K562 (cell line): ENCODE data around the gene SELPLG. TPM values are rescaled to one million over a fixed set of nuclear protein-coding genes. Genes with fewer than 3 reads are reported as not detected.
"Not testable (repeated sequence)": the region's sequence is repeated elsewhere in the genome, so short reads cannot be mapped to it uniquely, and the experiment has no call there.

ENCODE experiments used
- ATAC-seq: fragments of 200-7000 bp; cut with Tn5 transposase; 3 replicates; pipeline ENCODE4 v1.9.1; 2020; ENCODE audit warnings: moderate library complexity
- BruUV-seq: library from RNA; stranded (reverse); fragments of 400-500 nt; replicated peaks from 2 replicates; lab custom pipeline; 2021; lab: Mats Ljungman, UMichigan
- CTCF ChIA-PET: fragments of 300-600 bp; formaldehyde crosslinking; extraction: SDS; loops from one replicate; lab custom pipeline; 2021; ENCODE audit warnings: low intra/inter-chr PET ratio; lab: Yijun Ruan, JAX
- POLR2A ChIA-PET: fragments of 300-600, 350-650 bp; sonication (Branson Sonifier 250); formaldehyde crosslinking; extraction: SDS; loops from one replicate; lab custom pipeline; 2021; ENCODE audit warnings: antibody characterized with exemption, inconsistent platforms; lab: Yijun Ruan, JAX
- DNase-seq, 4 experiments: peaks; one replicate each; pipeline versions ENCODE4 v3.0.0 to v3.0.0-alpha.2; 2011 to 2018; ENCODE audit warnings: low spot score in 3 of 4, mixed read lengths in 3 of 4; ENCODE audit errors: extremely low read depth in 1 of 4
- FAIRE-seq: peaks from 2 replicates; lab custom pipeline; 2011; peaks lifted over from hg19 to GRCh38; lab: Jason Lieb, UNC
- H2AFZ ChIP-seq: 2 replicates; pipeline ENCODE4 v1.6.0; 2011; ENCODE audit warnings: low read depth, low read length, control low read depth, inconsistent platforms
- H3K27ac ChIP-seq: fragments of 200-600 bp; 3 replicates; pipeline ENCODE4 v1.8.0; 2011; ENCODE audit warnings: low read depth, mild to moderate bottlenecking, control low read depth, inconsistent platforms, low read length, moderate library complexity, mixed read lengths; ENCODE audit errors: extremely low read depth
- H3K27me3 ChIP-seq, 2 experiments: fragments of 300-600 bp in 1 of 2; 2 replicates in 1 of 2; 3 replicates in 1 of 2; pipeline versions ENCODE4 v1.6.0 to v1.8.0; 2011; ENCODE audit warnings: inconsistent platforms in 2 of 2, low read length in 2 of 2, mild to moderate bottlenecking in 1 of 2, mixed read lengths in 1 of 2, moderate library complexity in 1 of 2; ENCODE audit not compliant: control insufficient read depth in 2 of 2, insufficient read depth in 2 of 2
- H3K36me3 ChIP-seq: fragments of 300-600 bp; 3 replicates; pipeline ENCODE4 v1.8.0; 2011; ENCODE audit warnings: mild to moderate bottlenecking, low read length, inconsistent platforms; ENCODE audit not compliant: control insufficient read depth, insufficient read depth
- H3K4me1 ChIP-seq, 2 experiments: fragments of 200-600 bp in 1 of 2; replicated peaks in 1 of 2; 2 replicates in 1 of 2; 3 replicates in 1 of 2; pipeline versions ENCODE4 v1.5.1 to v1.8.0; 2011; ENCODE audit warnings: inconsistent platforms in 2 of 2, low read length in 2 of 2, mild to moderate bottlenecking in 1 of 2, mixed read lengths in 1 of 2, moderate library complexity in 1 of 2; ENCODE audit not compliant: control insufficient read depth in 2 of 2, insufficient read depth in 2 of 2
- H3K4me2 ChIP-seq: 2 replicates; pipeline ENCODE4 v1.6.1; 2011; ENCODE audit warnings: low read length, control low read depth, inconsistent platforms, mixed read lengths; ENCODE audit not compliant: insufficient read depth
- H3K4me3 ChIP-seq: fragments of 200-600 bp; sonication (generic), shearing (Covaris generic); 2 replicates; pipeline ENCODE4 v1.5.1; 2016; ENCODE audit warnings: control low read depth, inconsistent platforms
- H3K79me2 ChIP-seq: fragments of 200-600 bp; 3 replicates; pipeline ENCODE4 v1.8.0; 2011; ENCODE audit warnings: low read length, inconsistent platforms; ENCODE audit not compliant: control insufficient read depth, insufficient read depth
- H3K9ac ChIP-seq, 2 experiments: 2 replicates each; pipeline versions ENCODE4 v1.6.0 to v1.6.1; 2011; ENCODE audit warnings: low read depth in 2 of 2, low read length in 2 of 2, control low read depth in 1 of 2, inconsistent platforms in 1 of 2, mild to moderate bottlenecking in 1 of 2, mixed read lengths in 1 of 2; ENCODE audit not compliant: insufficient read depth in 1 of 2
- H3K9me1 ChIP-seq: one replicate; pipeline ENCODE4 v1.6.0; 2011; ENCODE audit warnings: inconsistent platforms, mild to moderate bottlenecking, low read length, moderate library complexity; ENCODE audit not compliant: control insufficient read depth, insufficient read depth
- H3K9me3 ChIP-seq: replicated peaks from 2 replicates; pipeline ENCODE4 v1.5.1; 2011; ENCODE audit warnings: low read depth, low read length, inconsistent platforms; ENCODE audit not compliant: control insufficient read depth, insufficient read depth
- H4K20me1 ChIP-seq: replicated peaks from 2 replicates; pipeline ENCODE4 v1.6.1; 2011; ENCODE audit warnings: low read length, inconsistent platforms, mixed read lengths; ENCODE audit not compliant: control insufficient read depth, insufficient read depth
- CEBPG ChIP-seq, 3 experiments: fragments of 200-800 bp in 1 of 3; sonication (Bioruptor generic) in 1 of 3; sonication (generic) in 1 of 3; formaldehyde crosslinking in 1 of 3; IDR thresholded peaks in 2 of 3; conservative IDR thresholded peaks in 1 of 3; 2 replicates each; pipeline versions ENCODE4 v1.6.1 to v1.8.0; 2016 to 2022; ENCODE audit warnings: missing compliant biosample characterization in 2 of 3, missing genetic modification characterization in 2 of 3, mild to moderate bottlenecking in 1 of 3, missing genetic modification reagents in 1 of 3
- CGGBP1 ChIP-seq: fragments of 250-450 bp; sonication (Bioruptor Pico); IDR thresholded peaks from 2 replicates; pipeline ENCODE4 v1.9.0; 2021; ENCODE audit warnings: mild to moderate bottlenecking
- CREB1 ChIP-seq, 2 experiments: sonication (generic) in 1 of 2; formaldehyde crosslinking in 1 of 2; IDR thresholded peaks; 2 replicates each; pipeline versions ENCODE4 v1.6.1 to v1.8.0; 2012 to 2022; ENCODE audit warnings: inconsistent platforms in 1 of 2, mild to moderate bottlenecking in 1 of 2, missing genetic modification reagents in 1 of 2, moderate library complexity in 1 of 2
- DDX20 ChIP-seq: fragments of 450-650 bp; IDR thresholded peaks from 2 replicates; pipeline ENCODE4 v1.6.1; 2016; ENCODE audit warnings: missing genetic modification characterization, low read depth, mild to moderate bottlenecking, missing compliant biosample characterization, moderate library complexity
- FOXP4 ChIP-seq: sonication (generic); formaldehyde crosslinking; IDR thresholded peaks from 2 replicates; pipeline ENCODE4 v1.8.0; 2022; ENCODE audit warnings: mild to moderate bottlenecking, missing genetic modification reagents, borderline replicate concordance
- SMAD4 ChIP-seq: fragments of 250-450 bp; sonication (Bioruptor Pico); conservative IDR thresholded peaks from 2 replicates; pipeline ENCODE4 v1.8.0; 2021; ENCODE audit warnings: inconsistent platforms, mild to moderate bottlenecking, moderate library complexity
- TEAD4 ChIP-seq, 2 experiments: sonication (generic) in 1 of 2; formaldehyde crosslinking in 1 of 2; IDR thresholded peaks; 2 replicates each; pipeline versions ENCODE4 v1.6.1 to v1.8.0; 2012 to 2022; ENCODE audit warnings: borderline replicate concordance in 1 of 2, inconsistent platforms in 1 of 2, low read length in 1 of 2, mild to moderate bottlenecking in 1 of 2, missing genetic modification reagents in 1 of 2
- TRIM24 ChIP-seq, 2 experiments: fragments of 450-650 bp; IDR thresholded peaks; 2 replicates each; pipeline ENCODE4 v1.6.1; 2016
- ZNF197 ChIP-seq: fragments of 200-800 bp; sonication (Bioruptor generic); IDR thresholded peaks from 2 replicates; pipeline ENCODE4 v1.6.1; 2016; ENCODE audit warnings: low read depth, missing genetic modification characterization, missing compliant biosample characterization
- WGBS: fragments of 100-300 bp; shearing (Covaris generic); methylation state at CpG from one replicate; pipeline ENCODE4 v1.1.6; 2016; ENCODE audit warnings: low coverage, mixed read lengths; ENCODE audit not compliant: insufficient coverage; ENCODE audit errors: missing lambda C conversion rate; 5-methylcytosine and 5-hydroxymethylcytosine counted together
- in situ Hi-C: fragments of 300-500 bp; cut with MboI; formaldehyde crosslinking; loops from 4 replicates; pipeline ENCODE4 v1.15.0; 2018; ENCODE audit warnings: inconsistent platforms, mixed read lengths
- intact Hi-C: fragments of 100-400 bp; cut with micrococcal nuclease; formaldehyde crosslinking; loops from 2 replicates; pipeline ENCODE4 v1.14.2; 2022
- polyA plus RNA-seq, 8 experiments: library from polyadenylated mRNA; depleted of rRNA in 4 of 8; stranded (reverse) in 5 of 8; unstranded in 3 of 8; fragments of >200 nt; fragmentation: Nextera tagmentation in 2 of 8; fragmentation: Illumina TruSeq in 1 of 8; extraction: Ambion mirVana in 2 of 8; extraction: Trizol in 1 of 8; gene quantifications; 2 replicates each; pipeline versions ENCODE4 v1.2.1 to v1.2.3, GENCODE V29; 2011 to 2014; ENCODE audit warnings: inconsistent platforms in 1 of 8, missing spikeins in 1 of 8
- total RNA-seq, 7 experiments: library from RNA; depleted of rRNA in 6 of 7; stranded (reverse); fragments of >200 nt in 6 of 7; fragmentation: Illumina TruSeq in 2 of 7; extraction: Trizol in 2 of 7; gene quantifications; 2 replicates each; pipeline versions ENCODE4 v1.2.1 to v1.2.3, GENCODE V29; 2011 to 2021; ENCODE audit warnings: low replicate concordance in 1 of 7

SELPLG gene
- total and polyA plus RNA-seq, 9 of the 15 experiments (the other 6 are each of a cell fraction or from before 2014, with no cell fraction given) = 0.22 to 10.2 (median 1.7) TPM

- DNase-seq, H3K27ac ChIP-seq, H3K79me2 ChIP-seq, H3K9me3 ChIP-seq, H3K4me2 ChIP-seq, CTCF ChIA-PET, H2AFZ ChIP-seq, FAIRE-seq, in situ Hi-C loops, H3K36me3 ChIP-seq, H3K9ac ChIP-seq, BruUV-seq, intact Hi-C loops, H3K9me1 ChIP-seq, ATAC-seq, H4K20me1 ChIP-seq, H3K4me3 ChIP-seq: not testable (repeated sequence)
- Histone ChIP-seq H3K27me3 (peaks cover 0 to 24% of the 10 kb centered on the region in 2 experiments; a peak in 3 of 5 replicates), H3K4me1 (peaks cover 0 to 24% of the 10 kb centered on the region in 2 experiments; a peak in 1 of 5 replicates)
- POLR2A ChIA-PET = interaction anchor here (0.6 kb wide), 1 partner anchor 306 kb away, joined by 3 read pairs; no protein-coding TSS in a partner anchor
- WGBS = 42% methylated on average over 9 of the region's 9 CpGs
- TF ChIP-seq TRIM24 (IDR thresholded peaks at IDR 0.05) (peak in 1 of 2 experiments; percentile 12; a peak in 1 of 4 replicates), SMAD4 (CRISPR knock-in tag) (peak; percentile 24; the same call in 1 of the 2 replicates), CEBPG (CRISPR knock-in tag; IDR thresholded peaks at IDR 0.05) (peak; percentile 56), CEBPG (tag; conservative IDR thresholded peaks at IDR 0.05 in 1 of 2, IDR thresholded peaks at IDR 0.05 in 1 of 2) (peak in 1 of 2 experiments; percentile 60; a peak in 1 of 4 replicates)
Observed at GRCh38 chr12:108590463-108590862, 43.2 kb downstream of the SELPLG start.

- no peaks in the 10 kb centered on the region for H3K9me1 ChIP-seq
- H3K36me3 ChIP-seq = no peaks in the 10 kb centered on the region
- H3K9me3 ChIP-seq = no peaks in the 10 kb centered on the region
- 28% methylated on average over 7 of the region's 7 CpGs for WGBS
- no peak overlapping the region for H2AFZ ChIP-seq
- FAIRE-seq (no peak), DNase-seq (no peak), ATAC-seq (no peak)
- H3K27me3 ChIP-seq = peaks cover 0 to 28% of the 10 kb centered on the region in 2 experiments; a peak in 3 of 5 replicates
- intact Hi-C loops = no loop called here
- H3K4me3 ChIP-seq = no peak overlapping the region
- H3K9ac ChIP-seq = 0 out of 4 replicates have a peak overlapping the region, but pooled peaks of 1 of the 2 experiments have one; percentile 15
- H3K79me2 ChIP-seq = no peaks in the 10 kb centered on the region
- ChIA-PET POLR2A (interaction anchor here (0.7 kb wide), 1 partner anchor 14 kb away, joined by 3 read pairs; no protein-coding TSS in a partner anchor), CTCF (no interaction called here)
- no TSS peak for BruUV-seq
- peaks cover 0 to 24% of the 10 kb centered on the region in 2 experiments; a peak in 1 of 5 replicates for H3K4me1 ChIP-seq
- in situ Hi-C loops = no loop called here
- H3K4me2 ChIP-seq = no peak overlapping the region
- H3K27ac ChIP-seq = no peak overlapping the region
- H4K20me1 ChIP-seq = no peaks in the 10 kb centered on the region
- TF ChIP-seq CGGBP1 (CRISPR knock-in tag) (no peak), DDX20 (tag) (no peak), CREB1 (IDR thresholded peaks at IDR 0.05) (no peak), CREB1 (CRISPR knock-in tag; IDR thresholded peaks at IDR 0.05) (no peak), ZNF197 (CRISPR knock-in tag) (no peak), FOXP4 (CRISPR knock-in tag) (no peak), TEAD4 (IDR thresholded peaks at IDR 0.05; ENCODE audit: low read length) (no peak), TEAD4 (CRISPR knock-in tag; IDR thresholded peaks at IDR 0.05; ENCODE audit: borderline replicate concordance) (no peak)
Observed at GRCh38 chr12:108589840-108590229, 43.9 kb downstream of the SELPLG start.
